ENCODE results near the gene CCDC197. TPM values are rescaled to one million over a fixed set of nuclear protein-coding genes. Genes with fewer than 3 reads are reported as not detected.

CCDC197 gene
- total and polyA plus RNA-seq, 3 donors from 2014 or later: 5.6 to 31.0 (median 20.7) TPM

GRCh38 chr14:93984987-93985410, 12.1 kb upstream of the CCDC197 start:
- Histone ChIP-seq H3K36me3 (ENCODE audit: low read depth, missing control alignments) (no peaks in the 10 kb centered on the region), H3K27ac (no peak overlapping the region), H3K27me3 (no peaks in the 10 kb centered on the region), H3K4me1 (peaks cover 7% of the 10 kb centered on the region), H3K4me3 (no peak overlapping the region), H3K9me3 (no peaks in the 10 kb centered on the region)
- intact Hi-C loops (cut with DNase I; ENCODE audit: low total_unique reads): no loop called here
- 59 to 66% methylated on average over 6 to 7 of the region's 7 CpGs for WGBS, 2 donors
- peak; percentile 54 for DNase-seq
- TF ChIP-seq POLR2A (IDR thresholded peaks at IDR 0.05) (no peak), CTCF (IDR thresholded peaks at IDR 0.05) (peak in 1 of 3 experiments; percentile 8)

- DNase-seq: no peak
- no peak for TF ChIP-seq POLR2A (IDR thresholded peaks at IDR 0.05)
- TF ChIP-seq CTCF (IDR thresholded peaks at IDR 0.05): no peak
- 87 to 89% methylated on average over 7 to 9 of the region's 9 CpGs for WGBS, 2 donors
- peaks cover 8% of the 10 kb centered on the region for H3K4me1 ChIP-seq
- H3K27me3 ChIP-seq: no peaks in the 10 kb centered on the region
- no peak overlapping the region for H3K4me3 ChIP-seq
- no peaks in the 10 kb centered on the region for H3K9me3 ChIP-seq
- no peaks in the 10 kb centered on the region for H3K36me3 ChIP-seq (ENCODE audit: low read depth, missing control alignments)
- intact Hi-C loops (cut with DNase I; ENCODE audit: low total_unique reads): no loop called here
- H3K27ac ChIP-seq: no peak overlapping the region
Measured at GRCh38 chr14:93986955-93987354, 10.1 kb upstream of the CCDC197 start.

- WGBS, 2 donors: 88 to 95% methylated on average over 10 to 12 of the region's 12 CpGs
- TF ChIP-seq POLR2A (IDR thresholded peaks at IDR 0.05) (no peak), CTCF (IDR thresholded peaks at IDR 0.05) (no peak)
- no peaks in the 10 kb centered on the region for H3K36me3 ChIP-seq (ENCODE audit: low read depth, missing control alignments)
- H3K9me3 ChIP-seq: no peaks in the 10 kb centered on the region
- H3K4me3 ChIP-seq: no peak overlapping the region
- no peak for DNase-seq
- no peaks in the 10 kb centered on the region for H3K27me3 ChIP-seq
- H3K4me1 ChIP-seq: peaks cover 8% of the 10 kb centered on the region
- intact Hi-C loops (cut with DNase I; ENCODE audit: low total_unique reads): no loop called here
- H3K27ac ChIP-seq: no peak overlapping the region
Measured at GRCh38 chr14:93987376-93987775, 9.7 kb upstream of the CCDC197 start.

GRCh38 chr14:93987815-93988476, 9.2 kb upstream of the CCDC197 start:
- TF ChIP-seq CTCF (IDR thresholded peaks at IDR 0.05) (no peak), POLR2A (IDR thresholded peaks at IDR 0.05) (no peak)
- intact Hi-C loops (cut with DNase I; ENCODE audit: low total_unique reads): no loop called here
- DNase-seq: no peak

GRCh38 chr14:93989939-93990338, 7.2 kb upstream of the CCDC197 start:
- DNase-seq: no peak
- H3K36me3 ChIP-seq (ENCODE audit: low read depth, missing control alignments): no peaks in the 10 kb centered on the region
- TF ChIP-seq POLR2A (IDR thresholded peaks at IDR 0.05) (no peak), CTCF (IDR thresholded peaks at IDR 0.05) (no peak)
- no peak overlapping the region for H3K4me3 ChIP-seq
- H3K27ac ChIP-seq: no peak overlapping the region
- no peaks in the 10 kb centered on the region for H3K9me3 ChIP-seq
- intact Hi-C loops (cut with DNase I; ENCODE audit: low total_unique reads): no loop called here
- no peaks in the 10 kb centered on the region for H3K27me3 ChIP-seq
- H3K4me1 ChIP-seq: peaks cover 8% of the 10 kb centered on the region
- WGBS, 2 donors: 45 to 57% methylated on average over 4 of the region's 4 CpGs

More at GRCh38 chr14:93987815-93988476, 9.2 kb upstream of the CCDC197 start:
- Histone ChIP-seq H3K4me3 (no peak overlapping the region), H3K4me1 (peaks cover 8% of the 10 kb centered on the region), H3K36me3 (ENCODE audit: low read depth, missing control alignments) (no peaks in the 10 kb centered on the region), H3K27me3 (no peaks in the 10 kb centered on the region), H3K9me3 (no peaks in the 10 kb centered on the region), H3K27ac (no peak overlapping the region)
- WGBS, 2 donors: 70 to 100% methylated on average over 3 of the region's 3 CpGs

Measured in testis (tissue), 3 donors.